MM.1S (cell line): ENCODE results near the gene MAP2.

Source experiments
- DNase-seq: peaks from one replicate; pipeline ENCODE4 v3.0.0-alpha.2; 2015
- H2AFZ ChIP-seq: fragments of 300-600 bp; sonication (generic); 2 replicates; pipeline ENCODE4 v1.6.0; 2016; ENCODE audit warnings: antibody characterized with exemption, low read length
- H3F3A ChIP-seq: fragments of 300-600 bp; sonication (generic); 2 replicates; pipeline ENCODE4 v1.6.1; 2016; ENCODE audit warnings: mild to moderate bottlenecking, antibody characterized with exemption, low read length, moderate library complexity, mixed read lengths; ENCODE audit not compliant: insufficient read depth
- H3K27ac ChIP-seq: fragments of 300-600 bp; sonication (generic); 2 replicates; pipeline ENCODE4 v1.5.1; 2016; ENCODE audit warnings: mild to moderate bottlenecking, low read length
- H3K27me3 ChIP-seq: fragments of 300-600 bp; sonication (generic); replicated peaks from 2 replicates; pipeline ENCODE4 v1.6.0; 2016; ENCODE audit warnings: low read length; ENCODE audit not compliant: insufficient read depth
- H3K36me3 ChIP-seq: fragments of 300-600 bp; sonication (generic); replicated peaks from 2 replicates; pipeline ENCODE4 v1.6.1; 2016; ENCODE audit warnings: mild to moderate bottlenecking, low read length, mixed read lengths; ENCODE audit not compliant: insufficient read depth
- H3K4me1 ChIP-seq: fragments of 300-600 bp; sonication (generic); 2 replicates; pipeline ENCODE4 v1.6.1; 2016; ENCODE audit warnings: low read length, mixed read lengths
- H3K4me2 ChIP-seq: fragments of 300-600 bp; sonication (generic); 2 replicates; pipeline ENCODE4 v1.6.0; 2016; ENCODE audit warnings: low read depth, low read length
- H3K4me3 ChIP-seq: fragments of 300-600 bp; sonication (generic); 2 replicates; pipeline ENCODE4 v1.5.1; 2016; ENCODE audit warnings: low read length, mixed read lengths
- H3K79me2 ChIP-seq: fragments of 300-600 bp; sonication (generic); 2 replicates; pipeline ENCODE4 v1.6.1; 2016; ENCODE audit warnings: mixed run types, low read length, mixed read lengths
- H3K9ac ChIP-seq: fragments of 300-600 bp; sonication (generic); 2 replicates; pipeline ENCODE4 v1.6.1; 2016; ENCODE audit warnings: low read length, mixed read lengths
- H3K9me2 ChIP-seq: fragments of 300-600 bp; sonication (generic); replicated peaks from 2 replicates; pipeline ENCODE4 v1.6.1; 2016; ENCODE audit warnings: mild to moderate bottlenecking, low read length, mixed read lengths; ENCODE audit not compliant: insufficient read depth
- H3K9me3 ChIP-seq: fragments of 300-600 bp; sonication (generic); replicated peaks from 2 replicates; pipeline ENCODE4 v1.6.1; 2016; ENCODE audit warnings: mild to moderate bottlenecking, low read length, mixed read lengths; ENCODE audit not compliant: insufficient read depth
- H4K20me1 ChIP-seq: fragments of 300-600 bp; sonication (generic); 2 replicates; pipeline ENCODE4 v1.6.1; 2016; ENCODE audit warnings: mild to moderate bottlenecking, low read length, moderate library complexity, mixed read lengths; ENCODE audit not compliant: insufficient read depth
- CTCF ChIP-seq: fragments of 300-600 bp; sonication (generic); IDR thresholded peaks from 2 replicates; pipeline ENCODE4 v1.5.1; 2016; ENCODE audit warnings: antibody characterized with exemption, low read length, mixed read lengths
- EZH2 ChIP-seq: fragments of 300-600 bp; sonication (generic); optimal IDR thresholded peaks from 2 replicates; pipeline ENCODE3; 2017; ENCODE audit warnings: low read depth, mild to moderate bottlenecking, antibody characterized with exemption, low read length, mixed read lengths
- EZH2phosphoT487 ChIP-seq: fragments of 300-600 bp; sonication (generic); IDR thresholded peaks from 2 replicates; pipeline ENCODE4 v1.6.1; 2018; ENCODE audit warnings: antibody characterized with exemption, low read length

MAP2 gene

GRCh38 chr2:209688385-209688784 is 264.5 kb downstream of the MAP2 start:
- Histone ChIP-seq H3K9me3 (no peaks in the 10 kb centered on the region), H3K4me2 (no peak overlapping the region), H3K9me2 (no peaks in the 10 kb centered on the region), H4K20me1 (no peaks in the 10 kb centered on the region), H3K36me3 (no peaks in the 10 kb centered on the region), H2AFZ (no peak overlapping the region), H3K27me3 (no peaks in the 10 kb centered on the region), H3K27ac (no peak overlapping the region), H3K4me1 (no peaks in the 10 kb centered on the region), H3K4me3 (no peak overlapping the region), H3F3A (no peaks in the 10 kb centered on the region), H3K79me2 (no peaks in the 10 kb centered on the region), H3K9ac (no peak overlapping the region)
- no peak for TF ChIP-seq EZH2
- TF ChIP-seq EZH2phosphoT487: no peak
- TF ChIP-seq CTCF: no peak
- no peak for DNase-seq

- H3K4me2 ChIP-seq: no peak overlapping the region
- TF ChIP-seq EZH2 (no peak), EZH2phosphoT487 (no peak), CTCF (no peak)
- H3K36me3 ChIP-seq: no peaks in the 10 kb centered on the region
- no peaks in the 10 kb centered on the region for H3K27me3 ChIP-seq
- H3K9me3 ChIP-seq: no peaks in the 10 kb centered on the region
- no peak overlapping the region for H3K4me3 ChIP-seq
- H3F3A ChIP-seq: no peaks in the 10 kb centered on the region
- H3K9me2 ChIP-seq: no peaks in the 10 kb centered on the region
- H4K20me1 ChIP-seq: no peaks in the 10 kb centered on the region
- no peak overlapping the region for H2AFZ ChIP-seq
- H3K27ac ChIP-seq: no peak overlapping the region
- no peaks in the 10 kb centered on the region for H3K79me2 ChIP-seq
- H3K4me1 ChIP-seq: no peaks in the 10 kb centered on the region
- DNase-seq: no peak
- H3K9ac ChIP-seq: no peak overlapping the region
These were observed 266.3 kb downstream of the MAP2 start for GRCh38 chr2:209690029-209690754.

GRCh38 chr2:209694748-209695147 is 270.9 kb downstream of the MAP2 start:
- Histone ChIP-seq H3K9ac (no peak overlapping the region), H3K27ac (no peak overlapping the region), H3F3A (no peaks in the 10 kb centered on the region), H3K36me3 (no peaks in the 10 kb centered on the region), H2AFZ (no peak overlapping the region), H3K4me3 (no peak overlapping the region), H3K79me2 (no peaks in the 10 kb centered on the region), H3K9me3 (no peaks in the 10 kb centered on the region), H3K4me2 (no peak overlapping the region), H4K20me1 (no peaks in the 10 kb centered on the region), H3K9me2 (no peaks in the 10 kb centered on the region), H3K27me3 (no peaks in the 10 kb centered on the region), H3K4me1 (no peaks in the 10 kb centered on the region)
- DNase-seq: no peak
- TF ChIP-seq EZH2phosphoT487 (no peak), CTCF (no peak), EZH2 (no peak)
